K562 (cell line): ENCODE measurements around the gene CHCHD1. TPM values are rescaled to one million over a fixed set of nuclear protein-coding genes. Genes with fewer than 3 reads are reported as not detected.

Experiments used
- ATAC-seq: fragments of 200-7000 bp; cut with Tn5 transposase; 3 replicates; pipeline ENCODE4 v1.9.1; 2020; ENCODE audit warnings: moderate library complexity
- BruUV-seq: library from RNA; stranded (reverse); fragments of 400-500 nt; replicated peaks from 2 replicates; lab custom pipeline; 2021; lab: Mats Ljungman, UMichigan
- CTCF ChIA-PET: fragments of 300-600 bp; formaldehyde crosslinking; extraction: SDS; loops from one replicate; lab custom pipeline; 2021; ENCODE audit warnings: low intra/inter-chr PET ratio; lab: Yijun Ruan, JAX
- POLR2A ChIA-PET: fragments of 300-600, 350-650 bp; sonication (Branson Sonifier 250); formaldehyde crosslinking; extraction: SDS; loops from one replicate; lab custom pipeline; 2021; ENCODE audit warnings: antibody characterized with exemption, inconsistent platforms; lab: Yijun Ruan, JAX
- DNase-seq, 4 experiments: peaks; one replicate each; pipeline versions ENCODE4 v3.0.0 to v3.0.0-alpha.2; 2011 to 2018; ENCODE audit warnings: low spot score in 3 of 4, mixed read lengths in 3 of 4; ENCODE audit errors: extremely low read depth in 1 of 4
- FAIRE-seq: peaks from 2 replicates; lab custom pipeline; 2011; peaks lifted over from hg19 to GRCh38; lab: Jason Lieb, UNC
- H2AFZ ChIP-seq: 2 replicates; pipeline ENCODE4 v1.6.0; 2011; ENCODE audit warnings: low read depth, low read length, control low read depth, inconsistent platforms
- H3K27ac ChIP-seq: fragments of 200-600 bp; 3 replicates; pipeline ENCODE4 v1.8.0; 2011; ENCODE audit warnings: low read depth, mild to moderate bottlenecking, control low read depth, inconsistent platforms, low read length, moderate library complexity, mixed read lengths; ENCODE audit errors: extremely low read depth
- H3K27me3 ChIP-seq, 2 experiments: fragments of 300-600 bp in 1 of 2; 2 replicates in 1 of 2; 3 replicates in 1 of 2; pipeline versions ENCODE4 v1.6.0 to v1.8.0; 2011; ENCODE audit warnings: inconsistent platforms in 2 of 2, low read length in 2 of 2, mild to moderate bottlenecking in 1 of 2, mixed read lengths in 1 of 2, moderate library complexity in 1 of 2; ENCODE audit not compliant: control insufficient read depth in 2 of 2, insufficient read depth in 2 of 2
- H3K36me3 ChIP-seq: fragments of 300-600 bp; 3 replicates; pipeline ENCODE4 v1.8.0; 2011; ENCODE audit warnings: mild to moderate bottlenecking, low read length, inconsistent platforms; ENCODE audit not compliant: control insufficient read depth, insufficient read depth
- H3K4me1 ChIP-seq, 2 experiments: fragments of 200-600 bp in 1 of 2; replicated peaks in 1 of 2; 2 replicates in 1 of 2; 3 replicates in 1 of 2; pipeline versions ENCODE4 v1.5.1 to v1.8.0; 2011; ENCODE audit warnings: inconsistent platforms in 2 of 2, low read length in 2 of 2, mild to moderate bottlenecking in 1 of 2, mixed read lengths in 1 of 2, moderate library complexity in 1 of 2; ENCODE audit not compliant: control insufficient read depth in 2 of 2, insufficient read depth in 2 of 2
- H3K4me2 ChIP-seq: 2 replicates; pipeline ENCODE4 v1.6.1; 2011; ENCODE audit warnings: low read length, control low read depth, inconsistent platforms, mixed read lengths; ENCODE audit not compliant: insufficient read depth
- H3K4me3 ChIP-seq: fragments of 200-600 bp; sonication (generic), shearing (Covaris generic); 2 replicates; pipeline ENCODE4 v1.5.1; 2016; ENCODE audit warnings: control low read depth, inconsistent platforms
- H3K79me2 ChIP-seq: fragments of 200-600 bp; 3 replicates; pipeline ENCODE4 v1.8.0; 2011; ENCODE audit warnings: low read length, inconsistent platforms; ENCODE audit not compliant: control insufficient read depth, insufficient read depth
- H3K9ac ChIP-seq, 2 experiments: 2 replicates each; pipeline versions ENCODE4 v1.6.0 to v1.6.1; 2011; ENCODE audit warnings: low read depth in 2 of 2, low read length in 2 of 2, control low read depth in 1 of 2, inconsistent platforms in 1 of 2, mild to moderate bottlenecking in 1 of 2, mixed read lengths in 1 of 2; ENCODE audit not compliant: insufficient read depth in 1 of 2
- H3K9me1 ChIP-seq: one replicate; pipeline ENCODE4 v1.6.0; 2011; ENCODE audit warnings: inconsistent platforms, mild to moderate bottlenecking, low read length, moderate library complexity; ENCODE audit not compliant: control insufficient read depth, insufficient read depth
- H3K9me3 ChIP-seq: replicated peaks from 2 replicates; pipeline ENCODE4 v1.5.1; 2011; ENCODE audit warnings: low read depth, low read length, inconsistent platforms; ENCODE audit not compliant: control insufficient read depth, insufficient read depth
- H4K20me1 ChIP-seq: replicated peaks from 2 replicates; pipeline ENCODE4 v1.6.1; 2011; ENCODE audit warnings: low read length, inconsistent platforms, mixed read lengths; ENCODE audit not compliant: control insufficient read depth, insufficient read depth
- ARID3B ChIP-seq: fragments of 250-450 bp; sonication (Bioruptor Pico); IDR thresholded peaks from 2 replicates; pipeline ENCODE4 v1.4.0; 2020; ENCODE audit warnings: borderline replicate concordance
- CBFA2T2 ChIP-seq: fragments of 450-650 bp; conservative IDR thresholded peaks from 2 replicates; pipeline ENCODE4 v1.6.1; 2017; ENCODE audit warnings: mild to moderate bottlenecking
- CHD1 ChIP-seq: fragments of 200-600 bp; sonication (generic); IDR thresholded peaks from one replicate; pipeline ENCODE4 v1.6.1; 2012; ENCODE audit warnings: mild to moderate bottlenecking, moderate library complexity, low read length, inconsistent platforms
- CREB5 ChIP-seq: fragments of 250-450 bp; sonication (Bioruptor Pico); IDR thresholded peaks from 2 replicates; pipeline ENCODE4 v1.5.0; 2020; ENCODE audit warnings: mild to moderate bottlenecking
- ELF2 ChIP-seq: fragments of 250-450 bp; sonication (Bioruptor Pico); IDR thresholded peaks from 2 replicates; pipeline ENCODE4 v1.5.0; 2021; ENCODE audit warnings: mild to moderate bottlenecking
- ETV5 ChIP-seq: sonication (generic); formaldehyde crosslinking; IDR thresholded peaks from 2 replicates; pipeline ENCODE4 v1.4.0; 2020; ENCODE audit warnings: low read depth, mild to moderate bottlenecking, missing genetic modification reagents
- GTF2A2 ChIP-seq: IDR thresholded peaks from 2 replicates; pipeline ENCODE4 v1.6.1; 2016; ENCODE audit warnings: mild to moderate bottlenecking, missing genetic modification characterization, missing compliant biosample characterization
- GTF2F1 ChIP-seq: IDR thresholded peaks from 2 replicates; pipeline ENCODE4 v1.6.1; 2011; ENCODE audit warnings: low read depth, low read length, improper control_type of control experiment
- HOXB6 ChIP-seq: fragments of 250-450 bp; sonication (Bioruptor Pico); IDR thresholded peaks from 2 replicates; pipeline ENCODE4 v1.5.1; 2022; ENCODE audit warnings: mild to moderate bottlenecking, borderline replicate concordance
- KLF10 ChIP-seq: fragments of 250-450 bp; sonication (Bioruptor Pico); IDR thresholded peaks from 2 replicates; pipeline ENCODE4 v1.6.1; 2021; ENCODE audit warnings: matching md5 sums
- MAZ ChIP-seq, 2 experiments: fragments of 450-650 bp in 1 of 2; sonication (generic) in 1 of 2; formaldehyde crosslinking; IDR thresholded peaks in 1 of 2; conservative IDR thresholded peaks in 1 of 2; 2 replicates each; pipeline versions ENCODE4 v1.4.0 to v1.5.0; 2020; ENCODE audit warnings: mild to moderate bottlenecking in 1 of 2, missing genetic modification reagents in 1 of 2
- NFE2L1 ChIP-seq: fragments of 450-650 bp; IDR thresholded peaks from 2 replicates; pipeline ENCODE4 v1.6.1; 2016; ENCODE audit warnings: missing genetic modification characterization, low read depth, mild to moderate bottlenecking, missing compliant biosample characterization, moderate library complexity, borderline replicate concordance
- NR1H2 ChIP-seq: sonication (generic); formaldehyde crosslinking; IDR thresholded peaks from 2 replicates; pipeline ENCODE4 v1.4.0; 2020; ENCODE audit warnings: mild to moderate bottlenecking, missing genetic modification reagents
- NR2F6 ChIP-seq: fragments of 450-650 bp; formaldehyde crosslinking; IDR thresholded peaks from 2 replicates; pipeline ENCODE4 v1.4.0; 2020; ENCODE audit warnings: mild to moderate bottlenecking
- PURB ChIP-seq: sonication (generic); formaldehyde crosslinking; IDR thresholded peaks from 2 replicates; pipeline ENCODE4 v1.9.0; 2021; ENCODE audit warnings: low read depth, mild to moderate bottlenecking, missing genetic modification reagents
- RBM39 ChIP-seq: fragments of 200-400 bp; formaldehyde crosslinking; optimal IDR thresholded peaks from 2 replicates; pipeline ENCODE3; 2018; ENCODE audit warnings: low read depth, low read length
- ZNF324 ChIP-seq: fragments of 250-450 bp; sonication (Bioruptor Pico); IDR thresholded peaks from 2 replicates; pipeline ENCODE4 v1.4.0; 2020; ENCODE audit warnings: mild to moderate bottlenecking
- WGBS: fragments of 100-300 bp; shearing (Covaris generic); methylation state at CpG from one replicate; pipeline ENCODE4 v1.1.6; 2016; ENCODE audit warnings: low coverage, mixed read lengths; ENCODE audit not compliant: insufficient coverage; ENCODE audit errors: missing lambda C conversion rate; 5-methylcytosine and 5-hydroxymethylcytosine counted together
- in situ Hi-C: fragments of 300-500 bp; cut with MboI; formaldehyde crosslinking; loops from 4 replicates; pipeline ENCODE4 v1.15.0; 2018; ENCODE audit warnings: inconsistent platforms, mixed read lengths
- intact Hi-C: fragments of 100-400 bp; cut with micrococcal nuclease; formaldehyde crosslinking; loops from 2 replicates; pipeline ENCODE4 v1.14.2; 2022
- polyA plus RNA-seq, 8 experiments: library from polyadenylated mRNA; depleted of rRNA in 4 of 8; stranded (reverse) in 5 of 8; unstranded in 3 of 8; fragments of >200 nt; fragmentation: Nextera tagmentation in 2 of 8; fragmentation: Illumina TruSeq in 1 of 8; extraction: Ambion mirVana in 2 of 8; extraction: Trizol in 1 of 8; gene quantifications; 2 replicates each; pipeline versions ENCODE4 v1.2.1 to v1.2.3, GENCODE V29; 2011 to 2014; ENCODE audit warnings: inconsistent platforms in 1 of 8, missing spikeins in 1 of 8
- total RNA-seq, 7 experiments: library from RNA; depleted of rRNA in 6 of 7; stranded (reverse); fragments of >200 nt in 6 of 7; fragmentation: Illumina TruSeq in 2 of 7; extraction: Trizol in 2 of 7; gene quantifications; 2 replicates each; pipeline versions ENCODE4 v1.2.1 to v1.2.3, GENCODE V29; 2011 to 2021; ENCODE audit warnings: low replicate concordance in 1 of 7
- TF ChIP-seq, protein P1 (sequence below): fragments of 450-650 bp; formaldehyde crosslinking; IDR thresholded peaks from 2 replicates; pipeline ENCODE4 v1.4.0; 2020; ENCODE audit warnings: mild to moderate bottlenecking, moderate library complexity

The CHCHD1 gene
- total and polyA plus RNA-seq, 9 of the 15 experiments (the other 6 are each of a cell fraction or from before 2014, with no cell fraction given), result 52.9 to 126 (median 83.4) TPM

DNA sequence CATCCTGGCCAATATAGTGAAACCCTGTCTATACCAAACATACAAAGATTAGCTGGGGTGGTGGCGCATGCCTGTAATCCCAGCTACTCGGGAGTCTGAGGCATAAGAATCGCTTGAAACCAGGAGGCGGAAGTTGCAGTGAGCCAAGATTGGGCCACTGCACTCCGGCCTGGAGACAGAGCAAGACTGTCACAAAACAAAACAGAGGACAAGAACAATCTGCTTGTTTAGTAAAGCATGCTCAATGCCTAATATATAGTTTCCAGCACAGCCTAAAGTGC lies 39.5 kb upstream of the CHCHD1 start (continued):
- TF ChIP-seq NR1H2, result peak; percentile 77; the same call in 1 of the 2 replicates

DNA sequence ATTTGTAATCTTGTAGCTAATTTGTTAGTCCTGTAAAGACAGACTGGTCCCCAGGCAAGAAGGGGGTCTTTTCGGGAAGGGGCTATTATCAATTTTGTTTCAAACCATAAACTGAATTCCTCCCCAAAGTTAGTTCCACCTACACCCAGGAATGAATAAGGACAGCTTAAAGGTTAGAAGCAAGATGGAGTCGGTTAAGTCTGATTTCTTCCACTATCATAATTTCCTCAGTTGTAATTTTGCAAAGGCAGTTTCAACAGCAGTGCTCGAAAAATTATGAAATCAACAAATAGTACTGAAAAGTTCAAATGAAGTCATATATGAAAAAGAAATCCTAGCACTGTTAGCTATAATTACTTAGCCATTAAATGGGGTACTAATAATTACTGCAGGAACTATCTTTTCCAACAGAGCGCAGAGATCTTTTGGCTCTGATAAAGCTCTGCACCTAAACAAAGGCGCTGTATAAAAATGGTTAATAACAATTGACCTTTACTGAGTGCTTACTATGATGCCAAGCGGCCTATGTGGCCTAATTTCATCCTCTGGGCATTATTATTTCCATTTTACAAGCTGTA lies 38.4 kb upstream of the CHCHD1 start:
- H3K9me1 ChIP-seq, result no peaks in the 10 kb centered on the region
- CTCF ChIA-PET, result no interaction called here
- peak overlapping the region; percentile 72 for H3K4me3 ChIP-seq
- H3K36me3 ChIP-seq, result peaks cover 42% of the 10 kb centered on the region
- 10% methylated on average over 6 of the region's 6 CpGs for WGBS
- H2AFZ ChIP-seq, result peak overlapping the region; percentile 95
- DNase-seq (peak in 1 of 4 experiments; percentile 11), FAIRE-seq (no peak), ATAC-seq (no peak)
- peak overlapping the region; percentile 92 to 99 for H3K9ac ChIP-seq
- in situ Hi-C loops (no loop called here), intact Hi-C loops (loop anchor here (5.0 kb wide), 1 partner anchor 91 kb away; no protein-coding TSS in a partner anchor)
- no peaks in the 10 kb centered on the region for H4K20me1 ChIP-seq
- H3K27me3 ChIP-seq, result no peaks in the 10 kb centered on the region
- peak overlapping the region; percentile 99 for H3K27ac ChIP-seq
- peaks cover 56% of the 10 kb centered on the region for H3K79me2 ChIP-seq
- peaks cover 5 to 21% of the 10 kb centered on the region in 2 experiments; a peak in 3 of 5 replicates for H3K4me1 ChIP-seq
- POLR2A ChIA-PET, result interaction anchor here (0.7 to 6.3 kb wide), 19 partner anchors 11 to 1462 kb away, joined by 3 to 118 read pairs (median 4); partner anchors contain the start of genes CHCHD1 and DNAJC9
- no peaks in the 10 kb centered on the region for H3K9me3 ChIP-seq
- BruUV-seq, result TSS peak; percentile 93
- H3K4me2 ChIP-seq, result peak overlapping the region; percentile 99
- TF ChIP-seq HOXB6 (CRISPR knock-in tag), result peak; percentile 31; the same call in 1 of the 2 replicates
- TF ChIP-seq GTF2A2, result peak; percentile 95
- peak; percentile 94 for TF ChIP-seq CREB5 (CRISPR knock-in tag)
- TF ChIP-seq GTF2F1, result no peak
- no peak for TF ChIP-seq PURB (CRISPR knock-in tag)
- TF ChIP-seq CBFA2T2, result no peak
- peak; percentile 81; the same call in 1 of the 2 replicates for TF ChIP-seq ARID3B (CRISPR knock-in tag)
- TF ChIP-seq MAZ (CRISPR knock-in tag; conservative IDR thresholded peaks at IDR 0.05 in 1 of 2, IDR thresholded peaks at IDR 0.05 in 1 of 2), result peak in 1 of 2 experiments; percentile 82; a peak in 2 of 4 replicates
- TF ChIP-seq, protein P1, sequence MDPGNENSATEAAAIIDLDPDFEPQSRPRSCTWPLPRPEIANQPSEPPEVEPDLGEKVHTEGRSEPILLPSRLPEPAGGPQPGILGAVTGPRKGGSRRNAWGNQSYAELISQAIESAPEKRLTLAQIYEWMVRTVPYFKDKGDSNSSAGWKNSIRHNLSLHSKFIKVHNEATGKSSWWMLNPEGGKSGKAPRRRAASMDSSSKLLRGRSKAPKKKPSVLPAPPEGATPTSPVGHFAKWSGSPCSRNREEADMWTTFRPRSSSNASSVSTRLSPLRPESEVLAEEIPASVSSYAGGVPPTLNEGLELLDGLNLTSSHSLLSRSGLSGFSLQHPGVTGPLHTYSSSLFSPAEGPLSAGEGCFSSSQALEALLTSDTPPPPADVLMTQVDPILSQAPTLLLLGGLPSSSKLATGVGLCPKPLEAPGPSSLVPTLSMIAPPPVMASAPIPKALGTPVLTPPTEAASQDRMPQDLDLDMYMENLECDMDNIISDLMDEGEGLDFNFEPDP (CRISPR knock-in tag), result peak; percentile 96
- TF ChIP-seq KLF10 (CRISPR knock-in tag), result peak; percentile 91
- TF ChIP-seq ZNF324 (CRISPR knock-in tag), result peak; percentile 84
- TF ChIP-seq NFE2L1 (tag), result peak; percentile 79
- peak; percentile 95 for TF ChIP-seq NR2F6 (CRISPR knock-in tag)
- peak; percentile 84 for TF ChIP-seq ELF2 (CRISPR knock-in tag)
- no peak for TF ChIP-seq RBM39
- TF ChIP-seq CHD1, result no peak
- TF ChIP-seq ETV5 (CRISPR knock-in tag), result no peak
